ENCODE results near the gene SLC5A10.

- TF ChIP-seq POLR2A (IDR thresholded peaks at IDR 0.05), result no peak
- no peak for TF ChIP-seq CTCF (IDR thresholded peaks at IDR 0.05)
Measured at GRCh38 chr17:18977021-18977420, 25.1 kb downstream of the SLC5A10 start.
